ENCODE data around the gene LRATD1. TPM values are rescaled to one million over a fixed set of nuclear protein-coding genes. Genes with fewer than 3 reads are reported as not detected.
"Not testable (repeated sequence)": the region's sequence is repeated elsewhere in the genome, so short reads cannot be mapped to it uniquely, and the experiment has no call there.

The LRATD1 gene
- total RNA-seq, 6 experiments from 2014 or later: 0.79 to 3.8 (median 2.1) TPM

DNA sequence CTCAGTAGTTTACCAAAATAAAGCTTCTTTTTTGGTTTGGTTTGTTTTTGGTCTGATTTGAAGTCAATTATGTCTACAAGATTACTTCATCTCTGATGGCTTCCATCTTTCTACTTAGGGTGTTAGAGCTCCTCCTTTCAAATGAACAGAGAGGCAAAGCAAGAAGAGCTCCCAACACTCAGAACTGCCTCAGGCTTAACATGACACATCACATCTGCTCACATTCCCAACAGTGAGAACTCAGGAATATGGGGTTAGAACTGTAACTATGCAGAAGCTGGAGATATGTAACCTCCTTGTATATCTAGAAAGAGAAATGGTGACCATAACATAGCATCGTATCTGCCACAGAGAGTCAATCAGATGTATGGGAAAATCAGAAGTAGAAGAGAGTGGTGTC is 11.4 kb upstream of the LRATD1 start:
- no peak overlapping the region for H3K27ac ChIP-seq
- 91% methylated on average over 1 of the region's 1 CpG for WGBS (ENCODE audit: insufficient coverage, low coverage, low lambda C conversion rate, missing lambda C conversion rate)
- intact Hi-C loops (cut with DNase I): no loop called here

DNA sequence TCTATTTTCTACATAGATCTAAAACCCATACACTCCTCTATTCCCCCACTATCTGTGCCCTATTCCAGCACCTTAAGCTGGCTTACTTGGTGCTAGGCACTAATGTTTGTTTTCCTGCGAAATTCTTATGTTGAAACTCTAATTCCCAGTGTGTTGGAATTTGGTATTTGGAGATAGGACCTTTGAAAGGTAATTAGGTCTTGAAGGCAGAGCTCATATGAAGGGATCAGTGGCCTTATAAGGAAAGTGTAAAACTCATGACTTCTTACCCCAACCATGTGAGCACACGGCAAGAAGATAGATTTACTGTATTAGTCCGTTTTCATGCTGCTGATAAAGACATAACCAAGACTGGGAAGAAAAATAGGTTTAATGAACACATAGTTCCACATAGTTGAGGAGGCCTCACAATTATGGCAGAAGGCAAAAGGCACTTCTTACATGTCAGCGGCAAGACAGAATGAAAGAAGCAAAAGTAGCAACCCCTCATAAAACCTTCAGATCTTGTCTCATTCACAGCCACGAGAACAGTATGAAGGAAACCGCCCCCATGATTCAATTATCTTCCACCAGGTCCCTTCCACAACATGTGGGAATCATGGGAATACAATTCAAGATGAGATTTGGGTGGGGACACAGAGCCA is 10.5 kb upstream of the LRATD1 start:
- no peak overlapping the region for H3K27ac ChIP-seq
- WGBS (ENCODE audit: insufficient coverage, low coverage, low lambda C conversion rate, missing lambda C conversion rate): 64% methylated on average over 6 of the region's 6 CpGs
- H3K4me1 ChIP-seq: no peaks in the 10 kb centered on the region

More for the DNA sequence above, 11.4 kb upstream of the LRATD1 start:
- DNase-seq (no peak), ATAC-seq (no peak)
- Histone ChIP-seq H3K36me3 (no peaks in the 10 kb centered on the region), H3K4me3 (no peak overlapping the region), H3K27me3 (no peaks in the 10 kb centered on the region), H3K9me3 (no peaks in the 10 kb centered on the region), H3K4me1 (no peaks in the 10 kb centered on the region)
- TF ChIP-seq POLR2A (IDR thresholded peaks at IDR 0.05): no peak
- TF ChIP-seq, protein P1, sequence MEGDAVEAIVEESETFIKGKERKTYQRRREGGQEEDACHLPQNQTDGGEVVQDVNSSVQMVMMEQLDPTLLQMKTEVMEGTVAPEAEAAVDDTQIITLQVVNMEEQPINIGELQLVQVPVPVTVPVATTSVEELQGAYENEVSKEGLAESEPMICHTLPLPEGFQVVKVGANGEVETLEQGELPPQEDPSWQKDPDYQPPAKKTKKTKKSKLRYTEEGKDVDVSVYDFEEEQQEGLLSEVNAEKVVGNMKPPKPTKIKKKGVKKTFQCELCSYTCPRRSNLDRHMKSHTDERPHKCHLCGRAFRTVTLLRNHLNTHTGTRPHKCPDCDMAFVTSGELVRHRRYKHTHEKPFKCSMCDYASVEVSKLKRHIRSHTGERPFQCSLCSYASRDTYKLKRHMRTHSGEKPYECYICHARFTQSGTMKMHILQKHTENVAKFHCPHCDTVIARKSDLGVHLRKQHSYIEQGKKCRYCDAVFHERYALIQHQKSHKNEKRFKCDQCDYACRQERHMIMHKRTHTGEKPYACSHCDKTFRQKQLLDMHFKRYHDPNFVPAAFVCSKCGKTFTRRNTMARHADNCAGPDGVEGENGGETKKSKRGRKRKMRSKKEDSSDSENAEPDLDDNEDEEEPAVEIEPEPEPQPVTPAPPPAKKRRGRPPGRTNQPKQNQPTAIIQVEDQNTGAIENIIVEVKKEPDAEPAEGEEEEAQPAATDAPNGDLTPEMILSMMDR (IDR thresholded peaks at IDR 0.05): no peak

DNA sequence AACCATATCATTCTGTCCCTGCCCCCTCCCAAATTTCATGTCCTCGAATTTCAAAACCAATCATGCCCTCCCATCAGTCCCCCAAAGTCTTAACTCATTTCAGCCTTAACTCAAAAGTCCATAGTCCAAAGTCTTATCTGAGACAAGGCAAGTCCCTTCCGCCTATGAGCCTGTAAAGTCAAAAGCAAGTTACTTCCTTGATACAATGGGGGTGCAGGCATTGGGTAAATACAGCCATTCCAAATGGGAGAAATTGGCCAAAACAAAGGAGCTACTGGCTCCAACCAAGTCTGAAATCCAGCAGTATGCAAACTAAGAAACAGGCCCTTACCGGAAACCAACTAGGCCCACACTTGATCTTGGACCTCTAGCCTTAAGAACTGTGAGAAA is 10.0 kb upstream of the LRATD1 start:
- DNase-seq; H3K27me3 ChIP-seq; H3K4me3 ChIP-seq; H3K27ac ChIP-seq; intact Hi-C loops (cut with DNase I); H3K9me3 ChIP-seq; ATAC-seq; H3K4me1 ChIP-seq; H3K36me3 ChIP-seq: not testable (repeated sequence)
- WGBS (ENCODE audit: insufficient coverage, low coverage, low lambda C conversion rate, missing lambda C conversion rate): 65% methylated on average over 3 of the region's 3 CpGs

More for the DNA sequence above, 10.5 kb upstream of the LRATD1 start:
- no peaks in the 10 kb centered on the region for H3K36me3 ChIP-seq
- intact Hi-C loops (cut with DNase I): no loop called here
- H3K4me3 ChIP-seq: no peak overlapping the region
- no peak for TF ChIP-seq POLR2A (IDR thresholded peaks at IDR 0.05)
- TF ChIP-seq, protein P1 (IDR thresholded peaks at IDR 0.05): no peak
- ATAC-seq (no peak), DNase-seq (no peak)
- no peaks in the 10 kb centered on the region for H3K27me3 ChIP-seq
- H3K9me3 ChIP-seq: no peaks in the 10 kb centered on the region

DNA sequence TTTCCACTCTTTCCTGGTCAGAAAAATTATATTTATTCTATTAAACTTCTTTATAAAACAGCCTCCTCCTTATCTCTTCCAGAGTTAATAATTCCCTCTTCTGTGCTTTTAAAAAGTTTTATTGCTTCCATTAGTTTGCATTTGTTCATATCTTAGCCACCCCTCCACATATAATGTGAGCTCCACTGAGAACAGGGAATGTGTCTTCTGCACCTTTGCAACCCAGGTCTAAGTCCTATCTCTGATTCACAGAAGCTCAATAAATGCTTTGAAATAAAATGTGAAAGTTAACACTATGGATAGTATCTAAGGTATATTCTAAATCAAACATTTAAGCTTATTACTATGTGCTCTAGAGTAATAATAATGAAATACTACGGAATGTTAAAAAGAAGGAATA is 9.3 kb upstream of the LRATD1 start:
- ATAC-seq (no peak), DNase-seq (no peak)
- H3K36me3 ChIP-seq: no peaks in the 10 kb centered on the region
- TF ChIP-seq POLR2A (IDR thresholded peaks at IDR 0.05): no peak
- TF ChIP-seq, protein P1 (IDR thresholded peaks at IDR 0.05): no peak
- H3K4me1 ChIP-seq: no peaks in the 10 kb centered on the region
- H3K27me3 ChIP-seq: no peaks in the 10 kb centered on the region
- WGBS (ENCODE audit: insufficient coverage, low coverage, low lambda C conversion rate, missing lambda C conversion rate): 73% methylated on average over 1 of the region's 1 CpG
- intact Hi-C loops (cut with DNase I): no loop called here
- H3K4me3 ChIP-seq: no peak overlapping the region
- no peak overlapping the region for H3K27ac ChIP-seq
- no peaks in the 10 kb centered on the region for H3K9me3 ChIP-seq

DNA sequence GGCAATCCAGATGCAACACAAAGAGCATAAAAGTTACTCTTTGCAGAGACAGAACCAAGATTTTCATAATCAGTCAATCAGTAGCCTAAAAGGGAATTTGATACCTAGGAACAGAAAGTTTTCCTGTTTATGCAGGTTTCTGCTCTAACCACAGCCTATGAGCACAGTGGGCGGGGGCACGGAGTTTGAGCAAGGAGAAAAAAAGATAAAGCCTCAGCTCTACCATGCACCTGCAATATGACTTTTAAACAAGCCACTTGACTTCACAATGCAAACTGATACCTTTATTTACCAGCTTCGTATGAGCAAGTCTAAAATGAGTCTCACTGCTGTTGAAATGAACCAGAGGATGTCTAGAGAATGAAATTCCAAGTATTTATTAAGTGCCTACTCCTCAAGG is 5.6 kb upstream of the LRATD1 start:
- no peak for TF ChIP-seq POLR2A (IDR thresholded peaks at IDR 0.05)
- TF ChIP-seq, protein P1 (IDR thresholded peaks at IDR 0.05): no peak
- DNase-seq (no peak), ATAC-seq (no peak)
- Histone ChIP-seq H3K4me1 (peaks cover 0 to 5% (median 0%) of the 10 kb centered on the region in 4 donors), H3K9me3 (no peaks in the 10 kb centered on the region), H3K4me3 (no peak overlapping the region), H3K36me3 (no peaks in the 10 kb centered on the region), H3K27ac (no peak overlapping the region), H3K27me3 (no peaks in the 10 kb centered on the region)
- intact Hi-C loops (cut with DNase I): no loop called here
- 41% methylated on average over 3 of the region's 3 CpGs for WGBS (ENCODE audit: insufficient coverage, low coverage, low lambda C conversion rate, missing lambda C conversion rate)
